A673 (cell line): ENCODE data around the gene LPIN2. TPM values are rescaled to one million over a fixed set of nuclear protein-coding genes. Genes with fewer than 3 reads are reported as not detected.

Experiments
- BruUV-seq: library from RNA; stranded (reverse); fragments of 400-500 nt; replicated peaks from 2 replicates; lab custom pipeline; 2021; lab: Mats Ljungman, UMichigan
- CTCF ChIA-PET: fragments of 300-600 bp; sonication (Branson Sonifier 250); formaldehyde crosslinking; loops from one replicate; lab custom pipeline; 2022; ENCODE audit warnings: antibody characterized with exemption; lab: Charles Lee
- POLR2A ChIA-PET: fragments of 300-600 bp; sonication (Branson Sonifier 250); formaldehyde crosslinking; loops from one replicate; lab custom pipeline; 2022; ENCODE audit warnings: antibody characterized with exemption; ENCODE audit not compliant: low non-redundant PET; lab: Charles Lee
- DNase-seq: peaks from one replicate; pipeline ENCODE4 v3.0.0-alpha.2; 2015; ENCODE audit warnings: low spot score
- H3K27ac ChIP-seq: fragments of 200-600 bp; sonication (generic); 2 replicates; pipeline ENCODE4 v1.5.1; 2016; ENCODE audit warnings: mixed run types, low read depth, mild to moderate bottlenecking, mixed read lengths, antibody characterized with exemption, low read length; ENCODE audit not compliant: poor library complexity, severe bottlenecking
- H3K27me3 ChIP-seq: fragments of 200-600 bp; sonication (generic); replicated peaks from 2 replicates; pipeline ENCODE4 v1.6.1; 2017; ENCODE audit warnings: mixed run types, low read depth, mild to moderate bottlenecking, mixed read lengths, antibody characterized with exemption, low read length; ENCODE audit not compliant: insufficient read depth, poor library complexity
- H3K36me3 ChIP-seq: fragments of 200-600 bp; sonication (generic); 2 replicates; pipeline ENCODE4 v1.6.1; 2016; ENCODE audit warnings: mixed run types, mild to moderate bottlenecking, mixed read lengths, antibody characterized with exemption, low read length; ENCODE audit not compliant: insufficient read depth, poor library complexity, severe bottlenecking
- H3K4me1 ChIP-seq: fragments of 200-600 bp; sonication (generic); 2 replicates; pipeline ENCODE4 v1.6.1; 2017; ENCODE audit warnings: mixed run types, mild to moderate bottlenecking, mixed read lengths, antibody characterized with exemption, low read length; ENCODE audit not compliant: insufficient read depth, poor library complexity, severe bottlenecking
- H3K4me3 ChIP-seq: fragments of 200-600 bp; sonication (generic); 2 replicates; pipeline ENCODE4 v1.5.1; 2016; ENCODE audit warnings: low read depth, mixed run types, mild to moderate bottlenecking, mixed read lengths, low read length; ENCODE audit not compliant: poor library complexity, severe bottlenecking
- H3K9me3 ChIP-seq: fragments of 200-600 bp; sonication (generic); 2 replicates; pipeline ENCODE4 v1.6.1; 2016; ENCODE audit warnings: mixed run types, low read depth, mild to moderate bottlenecking, mixed read lengths, antibody characterized with exemption, low read length; ENCODE audit not compliant: poor library complexity, severe bottlenecking
- EZH2 ChIP-seq: fragments of 200-600 bp; sonication (generic); IDR thresholded peaks from 2 replicates; pipeline ENCODE4 v1.6.1; 2017; ENCODE audit warnings: borderline replicate concordance, low read depth, mild to moderate bottlenecking, mixed read lengths, antibody characterized with exemption, low read length; ENCODE audit not compliant: poor library complexity, severe bottlenecking
- intact Hi-C: fragments of 100-400 bp; cut with micrococcal nuclease; formaldehyde crosslinking; loops from one replicate; pipeline ENCODE4 v1.10.0; 2022; ENCODE audit not compliant: unreplicated experiment
- total RNA-seq: library from RNA; stranded (reverse); gene quantifications from 2 replicates; pipeline ENCODE4 v1.2.3, GENCODE V29; 2021
- TF ChIP-seq, protein P1 (sequence below): fragments of 300-800, 200-600 bp; sonication (generic); conservative IDR thresholded peaks from 2 replicates; pipeline ENCODE4 v1.5.1; 2017; ENCODE audit warnings: low read depth, mild to moderate bottlenecking, antibody characterized with exemption, low read length, moderate library complexity, mixed read lengths

Gene LPIN2
- total RNA-seq, 1 experiment from 2014 or later, result 22.5 TPM

DNA sequence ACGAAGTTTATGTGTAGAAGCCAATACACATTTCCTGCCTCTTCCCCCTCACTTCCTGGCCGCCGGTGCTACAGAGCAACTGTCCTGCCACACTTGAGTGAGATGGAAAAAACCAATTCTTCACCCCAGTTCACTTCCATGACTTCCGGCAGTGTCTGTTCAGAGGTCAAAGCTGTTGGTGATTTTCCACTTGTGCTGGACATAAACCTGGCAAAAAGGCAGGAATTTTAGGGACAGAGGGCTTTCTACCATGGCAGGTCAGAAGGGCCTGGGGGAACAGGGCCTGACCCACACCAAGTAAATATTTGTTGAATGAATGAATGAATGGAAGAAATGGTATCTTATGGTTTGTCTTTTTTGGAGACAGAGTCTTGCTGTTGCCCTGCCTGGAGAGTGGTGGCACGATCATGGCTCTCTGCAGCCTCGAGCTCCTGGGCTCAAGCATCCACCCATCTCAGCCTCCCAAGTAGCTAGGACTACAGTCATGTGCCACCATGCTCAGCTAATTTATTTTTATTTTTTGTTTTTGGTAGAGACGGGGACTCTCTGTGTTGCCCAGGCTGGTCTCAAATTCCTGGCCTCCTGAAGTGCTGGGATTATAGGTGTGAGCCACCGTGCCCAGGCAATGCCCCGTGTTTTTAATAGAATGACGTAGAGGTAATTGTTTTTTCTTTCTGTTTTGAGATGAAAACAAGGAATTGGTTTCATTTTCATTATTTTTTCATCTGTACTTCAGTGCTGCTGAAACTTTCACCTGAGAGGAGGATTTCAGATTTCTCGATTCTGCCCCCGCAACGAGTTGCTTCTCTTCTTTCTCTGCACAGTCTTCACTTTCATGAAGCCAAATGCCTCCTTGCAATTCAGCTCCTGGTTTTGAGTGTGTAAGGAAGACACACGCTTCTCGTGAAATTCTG lies 48.0 kb upstream of the LPIN2 start:
- H3K27ac ChIP-seq, result no peak overlapping the region
- no peak overlapping the region for H3K4me3 ChIP-seq
- no peak for DNase-seq
- H3K27me3 ChIP-seq, result no peaks in the 10 kb centered on the region
- intact Hi-C loops, result no loop called here
- H3K9me3 ChIP-seq, result no peaks in the 10 kb centered on the region
- TF ChIP-seq, protein P1, sequence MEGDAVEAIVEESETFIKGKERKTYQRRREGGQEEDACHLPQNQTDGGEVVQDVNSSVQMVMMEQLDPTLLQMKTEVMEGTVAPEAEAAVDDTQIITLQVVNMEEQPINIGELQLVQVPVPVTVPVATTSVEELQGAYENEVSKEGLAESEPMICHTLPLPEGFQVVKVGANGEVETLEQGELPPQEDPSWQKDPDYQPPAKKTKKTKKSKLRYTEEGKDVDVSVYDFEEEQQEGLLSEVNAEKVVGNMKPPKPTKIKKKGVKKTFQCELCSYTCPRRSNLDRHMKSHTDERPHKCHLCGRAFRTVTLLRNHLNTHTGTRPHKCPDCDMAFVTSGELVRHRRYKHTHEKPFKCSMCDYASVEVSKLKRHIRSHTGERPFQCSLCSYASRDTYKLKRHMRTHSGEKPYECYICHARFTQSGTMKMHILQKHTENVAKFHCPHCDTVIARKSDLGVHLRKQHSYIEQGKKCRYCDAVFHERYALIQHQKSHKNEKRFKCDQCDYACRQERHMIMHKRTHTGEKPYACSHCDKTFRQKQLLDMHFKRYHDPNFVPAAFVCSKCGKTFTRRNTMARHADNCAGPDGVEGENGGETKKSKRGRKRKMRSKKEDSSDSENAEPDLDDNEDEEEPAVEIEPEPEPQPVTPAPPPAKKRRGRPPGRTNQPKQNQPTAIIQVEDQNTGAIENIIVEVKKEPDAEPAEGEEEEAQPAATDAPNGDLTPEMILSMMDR, result no peak
- TF ChIP-seq EZH2, result no peak
- no peaks in the 10 kb centered on the region for H3K36me3 ChIP-seq
- no peaks in the 10 kb centered on the region for H3K4me1 ChIP-seq
- ChIA-PET POLR2A (interaction anchor here (0.8 kb wide), 1 partner anchor 1012 kb away, joined by 4 read pairs; no protein-coding TSS in a partner anchor), CTCF (no interaction called here)
- no TSS peak for BruUV-seq

DNA sequence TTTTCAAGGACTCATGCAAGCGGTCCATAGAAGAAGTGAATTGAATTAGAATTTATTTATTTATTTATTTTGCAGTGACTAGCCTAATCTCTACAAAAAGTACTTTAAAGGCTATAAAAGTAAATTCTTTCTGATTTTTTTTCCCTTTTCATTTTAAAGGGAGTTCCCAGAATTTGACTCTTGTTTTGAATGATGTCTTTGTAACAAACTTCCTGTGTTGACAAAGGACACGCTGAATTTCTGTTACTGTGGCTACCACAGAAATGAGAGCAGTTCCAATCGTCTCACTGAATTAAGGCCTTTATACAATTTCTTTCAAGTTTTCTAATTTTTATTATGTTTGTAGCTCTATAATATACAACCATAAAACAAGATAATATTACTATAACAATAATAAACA lies 46.3 kb upstream of the LPIN2 start:
- BruUV-seq, result no TSS peak
- no peak overlapping the region for H3K27ac ChIP-seq
- CTCF ChIA-PET, result no interaction called here

DNA sequence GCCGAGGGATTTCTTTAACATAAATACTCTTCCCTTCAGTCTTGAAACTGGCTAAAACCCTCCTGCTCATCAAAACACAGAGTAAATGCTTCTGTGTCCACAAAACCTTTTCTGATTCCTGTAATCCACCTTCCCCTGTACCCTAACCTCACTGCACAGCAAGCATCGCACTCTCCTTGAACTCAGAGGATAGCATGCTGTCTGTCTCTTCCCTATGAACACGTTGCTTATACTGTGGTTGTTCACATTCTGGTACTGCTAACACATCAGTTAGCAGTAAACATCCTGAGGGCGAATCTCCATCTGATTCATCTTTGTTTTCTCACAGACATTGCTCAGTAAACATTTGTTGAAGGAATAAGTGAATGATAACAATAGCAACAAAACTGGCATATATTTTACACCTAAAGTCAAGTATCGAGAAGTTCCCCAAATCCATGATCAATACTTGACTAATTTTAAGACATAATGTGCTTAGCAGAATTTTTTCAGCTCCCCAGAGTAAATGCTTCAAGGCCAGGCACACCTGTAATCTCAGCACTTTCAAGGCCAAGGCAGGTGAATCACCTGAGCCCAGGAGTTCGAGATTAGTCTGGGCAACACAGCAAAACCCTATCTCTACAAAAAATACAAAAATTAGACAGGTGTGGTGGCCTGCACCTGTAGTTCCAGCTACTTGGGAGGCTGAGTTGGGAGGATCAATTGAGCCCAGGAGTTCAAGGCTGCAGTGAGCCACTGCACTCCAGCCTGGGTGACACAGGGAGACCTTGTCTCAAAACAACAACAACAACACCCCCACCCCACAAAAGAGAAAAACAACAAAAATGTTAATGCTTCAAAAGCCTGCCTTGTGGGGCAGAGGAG lies 45.6 kb upstream of the LPIN2 start:
- Histone ChIP-seq H3K9me3 (no peaks in the 10 kb centered on the region), H3K4me1 (no peaks in the 10 kb centered on the region), H3K36me3 (no peaks in the 10 kb centered on the region), H3K4me3 (no peak overlapping the region), H3K27ac (no peak overlapping the region), H3K27me3 (no peaks in the 10 kb centered on the region)
- no peak for DNase-seq
- ChIA-PET CTCF (no interaction called here), POLR2A (no interaction called here)
- intact Hi-C loops, result no loop called here
- TF ChIP-seq EZH2, result no peak
- TF ChIP-seq, protein P1, result no peak
- no TSS peak for BruUV-seq

More for the DNA sequence above, 46.3 kb upstream of the LPIN2 start:
- no peak overlapping the region for H3K4me3 ChIP-seq
- POLR2A ChIA-PET, result no interaction called here
- H3K9me3 ChIP-seq, result no peaks in the 10 kb centered on the region
- no peaks in the 10 kb centered on the region for H3K4me1 ChIP-seq
- DNase-seq, result no peak
- no peaks in the 10 kb centered on the region for H3K36me3 ChIP-seq
- intact Hi-C loops, result no loop called here
- no peaks in the 10 kb centered on the region for H3K27me3 ChIP-seq
- TF ChIP-seq, protein P1, result no peak
- no peak for TF ChIP-seq EZH2
